A549 (cell line): ENCODE measurements around the gene BCKDK. TPM values are rescaled to one million over a fixed set of nuclear protein-coding genes. Genes with fewer than 3 reads are reported as not detected.
"Not testable (repeated sequence)": the region's sequence is repeated elsewhere in the genome, so short reads cannot be mapped to it uniquely, and the experiment has no call there.

Experiments used
- ATAC-seq, 2 experiments: fragments of 200-7000 bp in 1 of 2; fragments of >200 bp in 1 of 2; cut with Nextera tagmentation in 1 of 2; cut with Tn5 transposase in 1 of 2; 3 replicates each; pipeline versions ENCODE4 v1.8.0 to v1.9.1; 2018 to 2020; ENCODE audit warnings: mild to moderate bottlenecking in 1 of 2, moderate library complexity in 1 of 2
- CTCF ChIA-PET: fragments of 300-600 bp; sonication (Branson Sonifier 250); formaldehyde crosslinking; extraction: SDS; loops from one replicate; lab custom pipeline; 2021; ENCODE audit warnings: antibody characterized with exemption, inconsistent platforms; lab: Yijun Ruan, JAX
- POLR2A ChIA-PET: fragments of 350-600 bp; formaldehyde crosslinking; extraction: SDS; loops from one replicate; lab custom pipeline; 2021; ENCODE audit warnings: antibody characterized with exemption, inconsistent platforms; lab: Yijun Ruan, JAX
- DNase-seq, 2 experiments: peaks; one replicate each; pipeline versions ENCODE4 v3.0.0 to v3.0.0-alpha.2; 2011 to 2016; ENCODE audit warnings: low read depth in 1 of 2, low spot score in 1 of 2
- FAIRE-seq: peaks from 2 replicates; lab custom pipeline; 2011; peaks lifted over from hg19 to GRCh38; lab: Jason Lieb, UNC
- H3K27ac ChIP-seq, 2 experiments: fragments of >200 bp; sonication (Bioruptor Twin); formaldehyde crosslinking; 3 replicates each; pipeline ENCODE4 v1.5.1; 2016 to 2017
- H3K4me1 ChIP-seq: fragments of >200 bp; sonication (Bioruptor Twin); formaldehyde crosslinking; 3 replicates; pipeline ENCODE4 v1.6.1; 2016
- H3K4me2 ChIP-seq: fragments of >200 bp; sonication (Bioruptor Twin); formaldehyde crosslinking; 3 replicates; pipeline ENCODE4 v1.6.1; 2016
- H3K4me3 ChIP-seq: fragments of >200 bp; sonication (Bioruptor Twin); formaldehyde crosslinking; 3 replicates; pipeline ENCODE4 v1.5.1; 2016
- H3K9me3 ChIP-seq: fragments of >200 bp; sonication (Bioruptor Twin); formaldehyde crosslinking; 3 replicates; pipeline ENCODE4 v1.6.1; 2016
- ATOH8 ChIP-seq: fragments of 250-450 bp; sonication (Bioruptor Pico); IDR thresholded peaks from 2 replicates; pipeline ENCODE4 v1.5.0; 2020; ENCODE audit warnings: low read depth, mild to moderate bottlenecking, moderate library complexity
- BCL3 ChIP-seq: fragments of >200 bp; sonication (Bioruptor Twin); formaldehyde crosslinking; IDR thresholded peaks from 3 replicates; pipeline ENCODE4 v1.6.1; 2016
- CEBPB ChIP-seq, 2 experiments: fragments of >200 bp in 1 of 2; sonication (Bioruptor Twin) in 1 of 2; formaldehyde crosslinking in 1 of 2; IDR thresholded peaks; 2 replicates each; pipeline ENCODE4 v1.6.1; 2012 to 2016
- CTCF ChIP-seq: fragments of >200 bp; sonication (Bioruptor Twin); formaldehyde crosslinking; IDR thresholded peaks from 3 replicates; pipeline ENCODE4 v1.5.1; 2016
- E2F6 ChIP-seq: IDR thresholded peaks from 2 replicates; pipeline ENCODE4 v1.6.1; 2012; ENCODE audit warnings: low read depth, borderline replicate concordance
- FOXS1 ChIP-seq: fragments of 250-450 bp; sonication (Bioruptor Pico); IDR thresholded peaks from 2 replicates; pipeline ENCODE4 v1.5.0; 2020; ENCODE audit warnings: mild to moderate bottlenecking, moderate library complexity
- GATA3 ChIP-seq: IDR thresholded peaks from 2 replicates; pipeline ENCODE4 v1.6.1; 2012; ENCODE audit warnings: borderline replicate concordance
- HDAC2 ChIP-seq: fragments of 200-600 bp; sonication (generic); IDR thresholded peaks from 2 replicates; pipeline ENCODE4 v1.6.1; 2016
- HOXB5 ChIP-seq: fragments of 250-450 bp; sonication (Bioruptor Pico); IDR thresholded peaks from 2 replicates; pipeline ENCODE4 v1.5.0; 2020; ENCODE audit warnings: mild to moderate bottlenecking, moderate library complexity
- JUN ChIP-seq, 2 experiments: fragments of >200 bp; sonication (Bioruptor Twin); formaldehyde crosslinking; IDR thresholded peaks; 2 replicates in 1 of 2; 3 replicates in 1 of 2; pipeline ENCODE4 v1.6.1; 2016 to 2017
- MAX ChIP-seq: IDR thresholded peaks from 2 replicates; pipeline ENCODE4 v1.6.1; 2012
- MYC ChIP-seq: IDR thresholded peaks from 2 replicates; pipeline ENCODE4 v1.6.1; 2012; ENCODE audit warnings: mild to moderate bottlenecking, inconsistent platforms, low read length, improper control_type of control experiment, borderline replicate concordance
- NPAS2 ChIP-seq: fragments of 250-450 bp; sonication (Bioruptor Pico); IDR thresholded peaks from 2 replicates; pipeline ENCODE4 v1.8.0; 2022; ENCODE audit warnings: mild to moderate bottlenecking, moderate library complexity, borderline replicate concordance
- POLR2A ChIP-seq: IDR thresholded peaks from 2 replicates; pipeline ENCODE4 v1.6.1; 2012; ENCODE audit warnings: mild to moderate bottlenecking, low read length
- POLR2AphosphoS2 ChIP-seq: conservative IDR thresholded peaks from 2 replicates; pipeline ENCODE4 v1.6.1; 2012; ENCODE audit warnings: low read length, improper control_type of control experiment, inconsistent platforms
- RAD21 ChIP-seq, 2 experiments: fragments of >200 bp in 1 of 2; sonication (Bioruptor Twin) in 1 of 2; formaldehyde crosslinking in 1 of 2; IDR thresholded peaks in 1 of 2; conservative IDR thresholded peaks in 1 of 2; 2 replicates in 1 of 2; 3 replicates in 1 of 2; pipeline ENCODE4 v1.6.1; 2012 to 2018; ENCODE audit warnings: inconsistent platforms in 1 of 2
- RFX5 ChIP-seq: fragments of 450-650 bp; IDR thresholded peaks from 2 replicates; pipeline ENCODE4 v1.7.1; 2014; ENCODE audit warnings: antibody characterized with exemption, mild to moderate bottlenecking, moderate library complexity
- SMC3 ChIP-seq: fragments of >200 bp; sonication (Bioruptor Twin); formaldehyde crosslinking; IDR thresholded peaks from 3 replicates; pipeline ENCODE4 v1.6.1; 2018; ENCODE audit warnings: inconsistent platforms
- SREBF2 ChIP-seq: fragments of 450-650 bp; IDR thresholded peaks from 2 replicates; pipeline ENCODE4 v1.6.1; 2014; ENCODE audit warnings: mild to moderate bottlenecking, moderate library complexity
- TP53 ChIP-seq: fragments of 250-450 bp; sonication (Bioruptor Pico); IDR thresholded peaks from 2 replicates; pipeline ENCODE4 v1.5.0; 2021; ENCODE audit warnings: mild to moderate bottlenecking, moderate library complexity
- ZSCAN20 ChIP-seq: fragments of 250-450 bp; sonication (Bioruptor Pico); IDR thresholded peaks from 2 replicates; pipeline ENCODE4 v1.8.0; 2022; ENCODE audit warnings: mild to moderate bottlenecking, moderate library complexity
- WGBS: methylation state at CpG from one replicate; pipeline ENCODE4 v1.1.6; 2017; ENCODE audit errors: missing lambda C conversion rate; 5-methylcytosine and 5-hydroxymethylcytosine counted together
- polyA plus RNA-seq, 4 experiments: library from polyadenylated mRNA; depleted of rRNA in 3 of 4; stranded (reverse); fragments of >200 nt; fragmentation: RNase III in 1 of 4; extraction: RNeasy Plus Mini Kit Qiagen cat#74134 plus additional on column Dnase treatment in 1 of 4; gene quantifications; 2 replicates in 3 of 4; 3 replicates in 1 of 4; pipeline ENCODE4 v1.2.3, GENCODE V29; 2011 to 2017
- TF ChIP-seq, protein P1 (sequence below): fragments of >200 bp; sonication (Bioruptor Twin); formaldehyde crosslinking; IDR thresholded peaks from 2 replicates; pipeline ENCODE4 v1.6.1; 2016
- TF ChIP-seq, protein P2 (sequence below): fragments of 450-650 bp; IDR thresholded peaks from 2 replicates; pipeline ENCODE4 v1.6.1; 2014; ENCODE audit warnings: antibody characterized with exemption

The BCKDK gene
- polyA plus RNA-seq, 2 of the 4 experiments (the other 2 are of a cell fraction) = 20.7 to 36.7 TPM

DNA sequence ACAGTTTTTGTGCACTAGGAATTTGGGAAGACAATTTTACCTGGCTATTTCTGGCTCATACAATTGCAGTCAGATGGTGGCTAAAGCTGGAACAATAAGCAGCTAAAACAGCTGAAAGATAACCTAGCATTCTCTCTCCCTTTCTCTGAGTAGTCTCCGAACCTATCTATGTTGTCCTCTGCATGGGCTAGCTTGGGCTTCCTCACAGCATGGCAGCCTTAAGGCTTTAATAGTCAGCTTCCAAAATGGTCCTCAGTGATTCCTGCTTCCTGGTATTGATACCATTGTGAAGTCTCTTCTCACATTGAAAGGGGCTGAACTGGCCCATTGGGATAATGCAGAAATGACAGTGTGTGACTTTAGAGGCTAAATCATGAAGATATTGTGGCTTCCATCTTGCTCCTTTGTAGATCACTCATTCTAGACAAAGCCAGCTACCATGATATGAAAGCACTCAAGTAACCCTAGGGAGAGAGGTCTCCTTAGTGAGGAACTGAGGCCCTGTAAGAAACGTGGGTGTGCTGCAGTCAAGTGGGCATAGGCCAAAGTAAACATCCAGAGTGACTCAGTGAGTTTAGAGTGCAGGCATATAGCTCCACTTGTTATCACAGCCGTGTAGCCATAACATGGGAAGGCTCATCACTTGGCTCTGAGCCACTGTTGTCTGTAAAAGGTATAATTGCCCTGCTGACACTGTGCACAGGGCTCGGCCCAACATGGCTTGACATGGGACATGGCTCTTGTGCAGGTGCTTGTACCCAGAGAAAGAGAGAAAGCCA is 8.1 kb upstream of the BCKDK start:
- Histone ChIP-seq H3K9me3 (no peaks in the 10 kb centered on the region), H3K4me2 (no peak overlapping the region), H3K4me1 (no peaks in the 10 kb centered on the region), H3K27ac (no peak overlapping the region), H3K4me3 (no peak overlapping the region)
- POLR2A ChIA-PET = interaction anchor here (0.5 to 1.1 kb wide), 3 partner anchors 18 to 198 kb away, joined by 3 read pairs; partner anchors contain the start of genes KAT8 and SETD1A
- no peak for DNase-seq
- FAIRE-seq = no peak
- 25% methylated on average over 3 of the region's 4 CpGs for WGBS
- CTCF ChIA-PET = interaction anchor here (0.6 to 12.6 kb wide), 8 partner anchors 9 to 176 kb away, joined by 3 to 97 read pairs (median 3); partner anchors contain the start of genes HSD3B7 and KAT8
- ATAC-seq = peak in 1 of 2 experiments; percentile 10; a peak in 2 of 6 replicates
- TF ChIP-seq HDAC2 = no peak
- no peak for TF ChIP-seq GATA3
- TF ChIP-seq POLR2AphosphoS2 = no peak
- no peak for TF ChIP-seq SMC3
- no peak for TF ChIP-seq HOXB5 (CRISPR knock-in tag)
- TF ChIP-seq, protein P1, sequence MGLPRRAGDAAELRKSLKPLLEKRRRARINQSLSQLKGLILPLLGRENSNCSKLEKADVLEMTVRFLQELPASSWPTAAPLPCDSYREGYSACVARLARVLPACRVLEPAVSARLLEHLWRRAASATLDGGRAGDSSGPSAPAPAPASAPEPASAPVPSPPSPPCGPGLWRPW = no peak
- no peak for TF ChIP-seq BCL3
- TF ChIP-seq ZSCAN20 = no peak
- no peak for TF ChIP-seq TP53 (CRISPR knock-in tag)
- TF ChIP-seq SREBF2 = no peak

- ChIA-PET CTCF (interaction anchor here (0.6 to 12.6 kb wide), 9 partner anchors 10 to 175 kb away, joined by 3 to 97 read pairs (median 3); partner anchors contain the start of genes HSD3B7 and KAT8), POLR2A (interaction anchor here (0.5 to 0.9 kb wide), 2 partner anchors 17 to 197 kb away, joined by 3 to 5 read pairs; partner anchors contain the start of gene KAT8)
- WGBS = 87% methylated on average over 13 of the region's 13 CpGs
- H3K27ac ChIP-seq, H3K4me2 ChIP-seq, DNase-seq, H3K4me3 ChIP-seq, FAIRE-seq, H3K9me3 ChIP-seq, ATAC-seq, H3K4me1 ChIP-seq: not testable (repeated sequence)
These were observed 7.1 kb upstream of the BCKDK start for GRCh38 chr16:31100876-31101641.

GRCh38 chr16:31105677-31106213 is 2.4 kb upstream of the BCKDK start:
- ChIA-PET CTCF (no interaction called here), POLR2A (no interaction called here)
- H3K9me3 ChIP-seq = no peaks in the 10 kb centered on the region
- H3K4me1 ChIP-seq = peaks cover 15% of the 10 kb centered on the region
- WGBS = 10% methylated on average over 31 of the region's 33 CpGs
- TF ChIP-seq POLR2A (peak; percentile 36), MAX (peak; percentile 90), CTCF (peak; percentile 60), SMC3 (peak; percentile 22; the same call in 1 of the 3 replicates), ATOH8 (peak; percentile 44; the same call in 1 of the 2 replicates), FOXS1 (no peak), RAD21 (conservative IDR thresholded peaks at IDR 0.05 in 1 of 2, IDR thresholded peaks at IDR 0.05 in 1 of 2) (peak; percentile 36 to 43; a peak in 4 of 5 replicates), NPAS2 (CRISPR knock-in tag) (peak; percentile 60; the same call in 1 of the 2 replicates), JUN (IDR thresholded peaks at IDR 0.05) (0 out of 5 replicates have a peak, but pooled peaks of 1 of the 2 experiments have one; percentile 31), MYC (peak; percentile 67; the same call in 1 of the 2 replicates), RFX5 (no peak), CEBPB (IDR thresholded peaks at IDR 0.05) (no peak), E2F6 (peak; percentile 67; the same call in 1 of the 2 replicates)
- TF ChIP-seq, protein P2, sequence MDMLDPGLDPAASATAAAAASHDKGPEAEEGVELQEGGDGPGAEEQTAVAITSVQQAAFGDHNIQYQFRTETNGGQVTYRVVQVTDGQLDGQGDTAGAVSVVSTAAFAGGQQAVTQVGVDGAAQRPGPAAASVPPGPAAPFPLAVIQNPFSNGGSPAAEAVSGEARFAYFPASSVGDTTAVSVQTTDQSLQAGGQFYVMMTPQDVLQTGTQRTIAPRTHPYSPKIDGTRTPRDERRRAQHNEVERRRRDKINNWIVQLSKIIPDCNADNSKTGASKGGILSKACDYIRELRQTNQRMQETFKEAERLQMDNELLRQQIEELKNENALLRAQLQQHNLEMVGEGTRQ = peak; percentile 22; the same call in 1 of the 2 replicates
- FAIRE-seq (no peak), ATAC-seq (peak; percentile 69 to 70), DNase-seq (peak; percentile 69 to 82)
- peak overlapping the region; percentile 91 to 96 for H3K27ac ChIP-seq
- H3K4me2 ChIP-seq = peak overlapping the region; percentile 98
- peak overlapping the region; percentile 30; the same call in 1 of the 3 replicates for H3K4me3 ChIP-seq
